Esophagus squamous epithelium (tissue), 5 donors: ENCODE measurements around the gene SLC4A1. TPM values are rescaled to one million over a fixed set of nuclear protein-coding genes. Genes with fewer than 3 reads are reported as not detected.

Experiments
- DNase-seq: peaks from one replicate; lab custom pipeline; 2025; lab: John Stamatoyannopoulos, UW
- H3K27ac ChIP-seq, 4 donors: fragments of 200-600 bp; sonication (generic); one replicate each; pipeline ENCODE4 v1.5.1; 2016 to 2019; ENCODE audit warnings: mild to moderate bottlenecking in 1 of 4
- H3K27me3 ChIP-seq, 4 donors: fragments of 200-600 bp; sonication (generic); 1 replicate in 3 of 4; 2 replicates in 1 of 4; pipeline versions ENCODE4 v1.5.1 to v1.6.0; 2017 to 2021; ENCODE audit warnings: antibody characterized with exemption in 1 of 4
- H3K36me3 ChIP-seq, 3 donors: fragments of 200-600 bp; sonication (generic); one replicate each; pipeline ENCODE4 v1.5.1; 2016 to 2019
- H3K4me1 ChIP-seq, 3 donors: fragments of 200-600 bp; sonication (generic); one replicate each; pipeline ENCODE4 v1.5.1; 2017 to 2019
- H3K4me3 ChIP-seq, 4 donors: fragments of 200-600 bp; sonication (generic); 1 replicate in 3 of 4; 2 replicates in 1 of 4; pipeline ENCODE4 v1.5.1; 2016 to 2019; ENCODE audit warnings: mild to moderate bottlenecking in 2 of 4, moderate library complexity in 1 of 4
- H3K9me3 ChIP-seq, 3 donors: fragments of 200-600 bp; sonication (generic); one replicate each; pipeline ENCODE4 v1.5.1; 2016 to 2019
- POLR2A ChIP-seq, 4 donors: fragments of 450-650 bp; IDR thresholded peaks; one replicate each; pipeline ENCODE4 v1.6.1; 2017; ENCODE audit warnings: antibody characterized with exemption in 4 of 4, mild to moderate bottlenecking in 4 of 4, moderate library complexity in 3 of 4
- WGBS, 2 donors: methylation state at CpG; one replicate each; pipeline ENCODE4 v1.1.5; 2018; 5-methylcytosine and 5-hydroxymethylcytosine counted together
- intact Hi-C: fragments of 100-400 bp; cut with DNase I; formaldehyde crosslinking; loops from one replicate; pipeline ENCODE4 v1.15.0; 2022
- total RNA-seq, 4 donors: library from RNA; depleted of rRNA; stranded (reverse); fragments of >200 nt; gene quantifications; one replicate each; pipeline ENCODE4 v1.1.0, GENCODE V29; 2016
- TF ChIP-seq, protein P1 (sequence below), 6 experiments: fragments of 450-650 bp in 4 of 6; fragments of 200-600 bp in 2 of 6; sonication (generic) in 2 of 6; IDR thresholded peaks; one replicate each; pipeline ENCODE4 v1.5.1; 2016 to 2019; ENCODE audit warnings: antibody characterized with exemption in 6 of 6, mild to moderate bottlenecking in 4 of 6, moderate library complexity in 4 of 6
- donor health status: DM: yes; HTN: yes; CAD: no.

The SLC4A1 gene
- total RNA-seq, 4 donors from 2014 or later: not detected

DNA sequence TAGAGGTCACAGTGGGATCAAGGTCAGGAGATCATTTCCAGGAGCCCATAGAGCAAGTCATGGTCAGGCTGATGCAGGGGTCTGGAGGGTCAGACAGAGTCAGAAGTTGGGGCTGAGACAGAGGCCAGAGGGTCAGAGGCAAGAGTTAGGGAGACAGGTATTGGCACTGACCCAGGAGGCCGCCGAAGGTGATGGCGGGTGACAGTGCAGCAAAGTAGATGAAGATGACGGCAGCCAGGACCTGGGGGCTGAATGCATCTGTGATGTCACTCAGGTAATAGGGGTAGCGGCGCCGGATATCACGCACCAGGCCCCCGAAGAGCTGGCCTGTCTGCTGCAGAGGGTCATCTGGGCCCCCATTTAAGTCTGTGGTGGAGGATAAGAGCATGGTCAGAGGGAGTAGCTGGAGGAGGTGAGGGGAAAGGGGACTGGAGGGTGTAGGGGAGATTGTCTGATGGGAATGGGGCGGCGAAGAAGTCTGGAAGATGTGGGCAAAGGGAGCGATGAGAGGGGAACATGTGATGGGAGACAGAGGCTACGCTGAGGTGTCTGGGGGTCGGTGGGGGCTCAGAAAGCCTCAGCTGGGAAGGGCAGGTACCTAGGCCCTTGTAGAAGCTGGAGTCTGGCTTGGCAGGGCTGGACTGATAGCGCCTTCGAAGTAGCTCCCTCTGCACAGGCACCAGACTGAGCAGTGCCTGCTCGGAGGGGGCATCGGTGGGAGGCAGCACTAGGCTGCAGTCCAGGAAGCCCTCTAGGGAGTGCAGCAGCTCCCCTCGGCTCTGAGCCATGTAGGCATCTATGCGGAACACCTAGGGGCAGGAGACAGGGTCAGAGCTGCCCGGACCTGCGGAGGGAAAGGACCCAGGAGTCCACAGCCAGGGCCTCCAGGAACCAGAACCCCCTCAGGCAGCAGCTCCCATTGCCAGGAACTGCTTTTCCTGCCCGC lies 9.8 kb downstream of the SLC4A1 start:
- Histone ChIP-seq H3K4me3 (no peak overlapping the region), H3K27me3 (peaks cover 0 to 18% (median 0%) of the 10 kb centered on the region in 4 donors), H3K27ac (no peak overlapping the region), H3K4me1 (no peaks in the 10 kb centered on the region), H3K9me3 (no peaks in the 10 kb centered on the region), H3K36me3 (no peaks in the 10 kb centered on the region)
- no peak for DNase-seq
- 76 to 79% methylated on average over 13 to 20 of the region's 23 CpGs for WGBS, 2 donors
- intact Hi-C loops: no loop called here
- TF ChIP-seq, protein P1, sequence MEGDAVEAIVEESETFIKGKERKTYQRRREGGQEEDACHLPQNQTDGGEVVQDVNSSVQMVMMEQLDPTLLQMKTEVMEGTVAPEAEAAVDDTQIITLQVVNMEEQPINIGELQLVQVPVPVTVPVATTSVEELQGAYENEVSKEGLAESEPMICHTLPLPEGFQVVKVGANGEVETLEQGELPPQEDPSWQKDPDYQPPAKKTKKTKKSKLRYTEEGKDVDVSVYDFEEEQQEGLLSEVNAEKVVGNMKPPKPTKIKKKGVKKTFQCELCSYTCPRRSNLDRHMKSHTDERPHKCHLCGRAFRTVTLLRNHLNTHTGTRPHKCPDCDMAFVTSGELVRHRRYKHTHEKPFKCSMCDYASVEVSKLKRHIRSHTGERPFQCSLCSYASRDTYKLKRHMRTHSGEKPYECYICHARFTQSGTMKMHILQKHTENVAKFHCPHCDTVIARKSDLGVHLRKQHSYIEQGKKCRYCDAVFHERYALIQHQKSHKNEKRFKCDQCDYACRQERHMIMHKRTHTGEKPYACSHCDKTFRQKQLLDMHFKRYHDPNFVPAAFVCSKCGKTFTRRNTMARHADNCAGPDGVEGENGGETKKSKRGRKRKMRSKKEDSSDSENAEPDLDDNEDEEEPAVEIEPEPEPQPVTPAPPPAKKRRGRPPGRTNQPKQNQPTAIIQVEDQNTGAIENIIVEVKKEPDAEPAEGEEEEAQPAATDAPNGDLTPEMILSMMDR (IDR thresholded peaks at IDR 0.05): no peak
- TF ChIP-seq POLR2A (IDR thresholded peaks at IDR 0.05): no peak

DNA sequence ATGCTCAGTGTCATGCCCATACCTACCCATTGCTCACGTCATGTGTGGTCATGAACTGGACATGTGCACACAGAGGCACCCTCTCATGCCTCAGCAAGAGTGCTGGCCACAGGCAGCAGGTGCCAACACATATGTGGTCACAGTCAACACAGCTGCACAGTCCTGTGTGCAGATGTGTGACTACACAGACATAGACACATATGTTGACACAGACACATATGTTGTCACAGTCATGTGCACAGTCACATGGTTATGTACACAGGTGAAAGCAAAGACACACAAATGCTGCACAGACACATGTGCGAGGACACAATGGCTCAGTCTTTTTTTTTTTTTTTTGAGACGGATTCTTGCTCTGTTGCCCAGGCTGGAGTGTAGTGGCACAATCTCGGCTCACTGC lies 11.3 kb downstream of the SLC4A1 start:
- H3K9me3 ChIP-seq: no peaks in the 10 kb centered on the region
- intact Hi-C loops: no loop called here
- H3K27ac ChIP-seq: no peak overlapping the region
- TF ChIP-seq, protein P1 (IDR thresholded peaks at IDR 0.05): no peak
- TF ChIP-seq POLR2A (IDR thresholded peaks at IDR 0.05): no peak
- H3K4me1 ChIP-seq: no peaks in the 10 kb centered on the region
- H3K27me3 ChIP-seq: peaks cover 0 to 10% (median 0%) of the 10 kb centered on the region in 4 donors
- no peak for DNase-seq
- 74 to 86% methylated on average over 4 of the region's 4 CpGs for WGBS, 2 donors
- no peaks in the 10 kb centered on the region for H3K36me3 ChIP-seq
- H3K4me3 ChIP-seq: no peak overlapping the region

DNA sequence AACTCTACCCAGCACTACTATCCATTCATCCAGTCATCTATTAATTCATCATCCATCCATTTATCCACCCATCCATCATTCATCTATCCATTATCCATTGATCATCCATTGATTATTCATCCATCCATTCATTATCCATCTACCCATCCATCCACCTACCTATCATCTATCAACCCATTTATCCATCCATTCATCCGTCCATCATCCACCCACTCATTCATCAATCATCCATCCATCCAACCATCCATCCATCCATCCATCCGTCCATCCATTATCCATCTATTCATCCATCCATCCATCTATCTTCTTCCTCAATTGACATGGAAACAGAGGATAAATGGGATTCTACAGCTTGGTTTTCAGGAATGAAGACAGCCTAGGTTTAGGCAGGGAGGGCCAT lies 12.0 kb downstream of the SLC4A1 start:
- Histone ChIP-seq H3K4me3 (no peak overlapping the region), H3K27ac (no peak overlapping the region), H3K36me3 (no peaks in the 10 kb centered on the region), H3K27me3 (peaks cover 0 to 10% (median 0%) of the 10 kb centered on the region in 4 donors), H3K9me3 (no peaks in the 10 kb centered on the region), H3K4me1 (no peaks in the 10 kb centered on the region)
- intact Hi-C loops: no loop called here
- 73 to 77% methylated on average over 2 of the region's 2 CpGs for WGBS, 2 donors
- DNase-seq: no peak
- TF ChIP-seq, protein P1 (IDR thresholded peaks at IDR 0.05): no peak
- no peak for TF ChIP-seq POLR2A (IDR thresholded peaks at IDR 0.05)

DNA sequence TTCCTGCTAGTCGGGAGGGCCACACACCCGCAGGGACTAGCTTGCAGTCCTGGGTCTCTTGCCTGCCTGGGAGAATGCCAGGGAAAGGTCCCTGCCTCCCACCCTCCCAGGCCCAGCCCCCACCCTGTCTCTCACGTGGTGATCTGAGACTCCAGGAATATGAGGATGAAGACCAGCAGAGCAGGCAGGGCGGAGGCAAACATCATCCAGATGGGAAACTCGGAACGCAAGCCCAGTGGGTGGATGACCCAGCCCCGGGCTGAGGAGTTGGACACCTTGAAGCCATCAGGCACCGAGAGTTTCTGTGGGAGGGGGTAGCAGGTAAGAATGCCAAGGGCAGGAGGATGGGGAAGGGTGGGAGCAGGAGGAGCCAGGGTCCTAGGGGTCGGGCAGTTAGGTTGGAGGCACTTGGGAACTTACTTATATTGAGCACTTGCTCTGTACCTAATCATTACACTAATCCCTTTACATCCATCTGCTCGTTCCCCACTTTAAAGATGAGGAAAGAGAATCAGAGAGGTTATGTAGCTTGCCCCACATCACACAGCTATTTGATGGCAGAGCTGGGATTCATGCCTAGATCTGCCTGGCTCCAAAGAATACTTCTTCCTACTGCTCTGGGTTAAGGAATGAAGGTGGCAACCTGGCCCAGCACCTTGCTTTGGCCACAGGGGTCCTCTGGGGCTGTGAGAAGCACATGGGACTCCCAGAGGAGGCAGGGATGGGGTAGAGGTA lies 13.4 kb downstream of the SLC4A1 start:
- Histone ChIP-seq H3K4me3 (no peak overlapping the region), H3K27ac (no peak overlapping the region), H3K9me3 (no peaks in the 10 kb centered on the region), H3K4me1 (no peaks in the 10 kb centered on the region), H3K27me3 (peaks cover 0 to 10% (median 0%) of the 10 kb centered on the region in 4 donors), H3K36me3 (no peaks in the 10 kb centered on the region)
- WGBS, 2 donors: 67 to 72% methylated on average over 7 of the region's 10 CpGs
- DNase-seq: no peak
- no peak for TF ChIP-seq POLR2A (IDR thresholded peaks at IDR 0.05)
- TF ChIP-seq, protein P1 (IDR thresholded peaks at IDR 0.05): no peak
- intact Hi-C loops: no loop called here

DNA sequence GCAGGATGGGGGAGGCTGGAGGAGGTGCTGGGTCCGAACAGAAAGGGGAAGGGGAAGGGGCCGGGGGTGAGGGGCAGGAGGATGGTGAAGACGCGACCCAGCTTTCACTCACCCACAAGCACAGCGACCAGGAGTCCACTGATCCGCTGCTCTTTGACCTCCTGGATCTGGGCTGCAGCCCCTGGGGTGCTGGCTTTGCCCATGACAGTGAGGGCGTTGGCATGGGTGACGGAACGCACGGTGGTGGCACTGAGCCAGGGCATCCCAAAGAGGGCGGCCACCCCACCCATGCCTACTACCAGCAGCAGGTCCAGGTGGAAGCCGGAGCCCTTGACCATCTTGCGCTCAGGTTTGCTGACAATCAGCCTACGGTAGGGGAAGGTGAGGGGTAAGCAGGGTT lies 14.9 kb downstream of the SLC4A1 start:
- Histone ChIP-seq H3K36me3 (no peaks in the 10 kb centered on the region), H3K27ac (no peak overlapping the region), H3K9me3 (no peaks in the 10 kb centered on the region), H3K4me3 (no peak overlapping the region), H3K27me3 (peaks cover 0 to 10% (median 0%) of the 10 kb centered on the region in 4 donors), H3K4me1 (peaks cover 0 to 4% (median 0%) of the 10 kb centered on the region in 3 donors)
- WGBS, 2 donors: 78 to 81% methylated on average over 3 to 12 of the region's 14 CpGs
- DNase-seq: no peak
- TF ChIP-seq, protein P1 (IDR thresholded peaks at IDR 0.05): no peak
- no peak for TF ChIP-seq POLR2A (IDR thresholded peaks at IDR 0.05)
- intact Hi-C loops: no loop called here
